ENCODE results near the gene MAST3.
A peak's percentile ranks its signal among the peaks of the same experiment; 100 is the strongest.

Gene MAST3

DNA sequence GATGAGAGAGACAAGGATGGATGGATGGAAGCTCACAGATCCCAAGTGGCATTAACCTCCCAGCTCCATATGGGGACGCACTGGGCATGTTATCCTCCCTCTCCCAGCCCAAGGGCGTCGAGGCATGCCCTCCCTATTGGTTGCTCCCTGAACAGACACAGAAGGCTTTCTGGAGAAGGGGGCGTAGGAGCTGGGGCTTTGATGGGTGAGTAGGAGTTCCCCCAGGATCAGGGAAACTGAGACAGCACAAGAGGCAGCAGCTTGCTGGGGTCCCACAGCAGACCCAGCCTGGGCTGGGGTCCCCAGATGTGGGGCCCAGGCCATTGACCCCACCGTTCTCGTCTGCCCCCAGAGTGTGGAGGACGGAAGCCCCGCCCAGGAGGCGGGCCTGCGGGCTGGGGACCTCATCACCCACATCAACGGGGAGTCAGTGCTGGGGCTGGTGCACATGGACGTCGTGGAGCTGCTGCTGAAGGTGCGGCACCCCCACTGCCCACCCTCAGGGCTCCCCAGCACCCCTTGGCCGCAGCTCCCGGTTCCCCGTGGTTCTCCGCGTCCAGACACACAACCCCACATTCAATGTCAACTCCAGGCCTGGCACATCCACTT lies 47.9 kb downstream of the MAST3 start:
- no peak overlapping the region for H3K27ac ChIP-seq
- TF ChIP-seq, protein P1, sequence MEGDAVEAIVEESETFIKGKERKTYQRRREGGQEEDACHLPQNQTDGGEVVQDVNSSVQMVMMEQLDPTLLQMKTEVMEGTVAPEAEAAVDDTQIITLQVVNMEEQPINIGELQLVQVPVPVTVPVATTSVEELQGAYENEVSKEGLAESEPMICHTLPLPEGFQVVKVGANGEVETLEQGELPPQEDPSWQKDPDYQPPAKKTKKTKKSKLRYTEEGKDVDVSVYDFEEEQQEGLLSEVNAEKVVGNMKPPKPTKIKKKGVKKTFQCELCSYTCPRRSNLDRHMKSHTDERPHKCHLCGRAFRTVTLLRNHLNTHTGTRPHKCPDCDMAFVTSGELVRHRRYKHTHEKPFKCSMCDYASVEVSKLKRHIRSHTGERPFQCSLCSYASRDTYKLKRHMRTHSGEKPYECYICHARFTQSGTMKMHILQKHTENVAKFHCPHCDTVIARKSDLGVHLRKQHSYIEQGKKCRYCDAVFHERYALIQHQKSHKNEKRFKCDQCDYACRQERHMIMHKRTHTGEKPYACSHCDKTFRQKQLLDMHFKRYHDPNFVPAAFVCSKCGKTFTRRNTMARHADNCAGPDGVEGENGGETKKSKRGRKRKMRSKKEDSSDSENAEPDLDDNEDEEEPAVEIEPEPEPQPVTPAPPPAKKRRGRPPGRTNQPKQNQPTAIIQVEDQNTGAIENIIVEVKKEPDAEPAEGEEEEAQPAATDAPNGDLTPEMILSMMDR (conservative IDR thresholded peaks at IDR 0.05): no peak
- no peak for TF ChIP-seq ZFX (IDR thresholded peaks at IDR 0.05)

DNA sequence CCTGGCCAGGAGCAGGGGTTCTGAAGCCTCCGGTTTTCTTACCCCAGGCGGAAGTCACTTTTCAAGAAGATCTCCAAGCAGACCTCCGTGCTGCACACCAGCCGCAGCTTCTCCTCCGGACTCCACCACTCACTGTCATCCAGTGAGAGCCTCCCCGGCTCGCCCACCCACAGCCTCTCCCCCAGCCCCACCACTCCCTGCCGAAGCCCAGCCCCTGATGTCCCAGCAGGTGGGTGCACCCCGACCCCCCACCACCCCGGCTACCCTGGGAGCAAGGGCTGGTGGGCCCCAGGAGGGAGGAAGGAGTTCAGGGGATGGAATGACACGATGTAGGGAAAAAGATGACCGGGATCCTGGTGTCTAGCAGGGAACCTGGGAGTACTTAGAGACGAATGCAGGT lies 49.8 kb downstream of the MAST3 start:
- no peak overlapping the region for H3K27ac ChIP-seq
- TF ChIP-seq, protein P1 (conservative IDR thresholded peaks at IDR 0.05): no peak
- TF ChIP-seq ZFX (IDR thresholded peaks at IDR 0.05): no peak

DNA sequence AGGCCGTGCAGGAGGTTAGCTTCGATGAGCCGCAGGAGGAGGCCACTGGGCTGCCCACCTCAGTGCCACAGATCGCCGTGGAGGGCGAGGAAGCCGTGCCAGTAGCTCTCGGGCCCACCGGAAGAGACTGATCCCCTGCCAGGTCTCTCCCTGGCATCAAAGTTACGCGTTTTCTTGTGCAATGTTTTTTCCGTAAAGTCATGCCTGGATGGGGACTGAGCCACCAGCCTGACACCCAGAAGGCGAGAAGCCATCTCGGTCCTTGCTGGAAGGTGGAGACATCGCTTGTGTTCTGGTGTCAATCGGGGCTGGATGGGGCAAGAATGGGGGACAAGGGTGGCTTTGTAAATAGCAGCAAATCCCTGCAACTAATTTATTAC lies 52.0 kb downstream of the MAST3 start:
- TF ChIP-seq, protein P1 (conservative IDR thresholded peaks at IDR 0.05): no peak
- TF ChIP-seq ZFX (IDR thresholded peaks at IDR 0.05): no peak
- no peak overlapping the region for H3K27ac ChIP-seq

DNA sequence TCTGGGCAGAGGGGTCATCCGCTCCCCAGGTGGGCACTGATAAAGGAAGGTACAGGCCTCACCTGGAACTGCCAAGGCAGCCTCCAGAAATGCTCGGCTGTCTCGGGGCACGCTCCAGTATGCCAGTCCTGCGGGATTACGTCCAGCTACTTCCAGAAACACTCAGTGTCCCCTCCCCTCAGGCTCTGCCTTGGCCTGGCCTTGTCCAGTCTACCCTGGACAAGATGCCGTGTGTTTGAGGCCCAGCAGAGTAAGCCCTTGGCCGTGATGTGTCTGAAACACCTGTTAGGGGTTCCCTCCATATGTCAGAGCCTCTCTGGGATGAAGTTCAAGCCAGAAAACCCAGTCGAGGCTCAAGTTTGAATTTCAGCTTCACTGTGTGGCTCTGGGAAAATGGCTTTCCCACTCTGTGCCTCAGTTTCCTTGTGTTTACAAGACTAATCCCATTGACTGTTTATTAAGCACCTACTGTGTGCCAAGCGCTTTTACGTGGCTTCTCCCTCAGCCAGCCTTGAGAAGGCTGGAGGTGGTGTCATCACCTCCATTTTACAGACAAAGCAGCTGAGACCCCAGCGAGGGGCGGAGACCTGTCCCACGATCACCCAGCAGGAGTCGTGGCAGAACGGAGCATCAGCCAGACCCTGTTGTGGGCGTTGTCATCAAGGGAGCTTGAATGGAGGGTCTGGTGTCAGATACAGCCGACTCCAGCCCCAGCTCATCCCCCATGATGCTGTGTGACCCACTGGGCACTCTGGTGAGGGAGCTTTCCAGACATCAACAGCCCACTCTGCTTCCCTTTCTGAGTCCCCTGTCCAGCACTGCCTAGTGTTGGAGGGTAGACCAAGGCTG lies 53.4 kb downstream of the MAST3 start:
- H3K27ac ChIP-seq: no peak overlapping the region

DNA sequence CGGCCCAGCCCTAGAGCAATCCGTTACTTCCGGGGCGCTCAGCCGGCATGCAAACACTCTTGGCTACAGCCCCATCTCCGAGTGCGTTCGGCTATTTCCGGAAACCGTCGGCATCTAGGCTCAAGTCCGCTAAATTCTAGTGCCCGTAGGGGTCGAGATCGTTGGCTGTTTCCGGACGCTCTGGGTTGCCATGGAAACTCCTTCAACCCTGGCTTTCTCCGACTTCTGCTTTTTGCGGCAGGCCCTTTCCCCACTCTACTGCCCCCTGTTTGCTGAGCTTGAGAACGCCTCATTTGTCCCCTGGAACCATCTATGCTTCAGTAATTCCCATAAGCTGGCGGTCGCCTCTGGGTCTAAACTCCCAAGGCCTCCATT lies 54.9 kb downstream of the MAST3 start:
- H3K27ac ChIP-seq: peak overlapping the region; percentile 83
- TF ChIP-seq, protein P1 (conservative IDR thresholded peaks at IDR 0.05): no peak; the same call in 1 of the 2 replicates
- TF ChIP-seq ZFX (IDR thresholded peaks at IDR 0.05): no peak

More for the DNA sequence above, 53.4 kb downstream of the MAST3 start:
- TF ChIP-seq, protein P1 (conservative IDR thresholded peaks at IDR 0.05): no peak
- no peak for TF ChIP-seq ZFX (IDR thresholded peaks at IDR 0.05)

DNA sequence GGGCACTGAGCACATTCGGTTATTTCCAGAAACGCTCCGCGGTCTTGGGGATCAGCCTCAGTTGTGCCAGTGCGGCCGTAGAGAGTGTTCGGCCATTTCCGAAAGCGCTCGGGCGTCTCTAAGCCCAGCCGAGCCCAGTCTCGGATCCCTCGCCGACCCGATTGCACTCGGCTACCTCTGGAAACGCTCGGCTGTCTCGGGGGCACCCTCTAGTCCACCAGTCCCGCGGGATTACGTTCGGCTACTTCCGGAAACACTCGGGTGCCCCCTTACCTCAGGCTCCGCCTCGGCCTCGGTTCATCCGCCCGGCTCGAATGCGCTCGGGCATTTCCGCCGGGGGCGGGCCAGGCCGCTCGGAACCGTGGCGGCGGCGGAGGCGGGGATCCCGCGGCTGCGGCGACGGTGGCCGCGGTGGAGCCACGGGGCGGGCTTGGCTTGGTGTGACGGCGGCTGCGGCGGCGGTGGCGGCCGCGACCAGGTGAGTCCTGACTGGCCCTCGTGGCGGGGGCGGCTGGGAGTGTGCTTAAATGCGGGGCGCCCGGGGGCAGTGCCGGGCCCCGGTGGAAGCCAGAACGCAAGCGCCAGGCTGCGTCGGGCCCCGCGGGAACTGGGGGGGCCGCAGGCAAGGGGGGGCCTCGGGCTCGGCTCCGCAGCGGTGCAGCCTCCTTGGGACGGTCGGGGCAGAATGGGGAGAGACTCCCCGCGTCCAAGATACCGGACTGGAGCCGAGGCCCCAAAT lies 55.4 kb downstream of the MAST3 start, which contains the start of gene PIK3R2:
PIK3R2 (plus strand) TSS at position 347 of the 739 bp plus-strand sequence. CDS start 2,717 bp downstream, outside the sequence.
- H3K27ac ChIP-seq: peak within 1 kb of the TSS; percentile 83
- peak; percentile 70; the same call in 1 of the 2 replicates for TF ChIP-seq ZFX (IDR thresholded peaks at IDR 0.05)
- TF ChIP-seq, protein P1 (conservative IDR thresholded peaks at IDR 0.05): no peak; the same call in 1 of the 2 replicates
